GM18520 (cell line): Measurements from ENCODE around the gene SNX32.

Experiments used
- ATAC-seq: cut with Tn5 transposase; IDR thresholded peaks from one replicate; pipeline ENCODE4 v1.9.1; 2021; ENCODE audit not compliant: unreplicated experiment

SNX32 gene

DNA sequence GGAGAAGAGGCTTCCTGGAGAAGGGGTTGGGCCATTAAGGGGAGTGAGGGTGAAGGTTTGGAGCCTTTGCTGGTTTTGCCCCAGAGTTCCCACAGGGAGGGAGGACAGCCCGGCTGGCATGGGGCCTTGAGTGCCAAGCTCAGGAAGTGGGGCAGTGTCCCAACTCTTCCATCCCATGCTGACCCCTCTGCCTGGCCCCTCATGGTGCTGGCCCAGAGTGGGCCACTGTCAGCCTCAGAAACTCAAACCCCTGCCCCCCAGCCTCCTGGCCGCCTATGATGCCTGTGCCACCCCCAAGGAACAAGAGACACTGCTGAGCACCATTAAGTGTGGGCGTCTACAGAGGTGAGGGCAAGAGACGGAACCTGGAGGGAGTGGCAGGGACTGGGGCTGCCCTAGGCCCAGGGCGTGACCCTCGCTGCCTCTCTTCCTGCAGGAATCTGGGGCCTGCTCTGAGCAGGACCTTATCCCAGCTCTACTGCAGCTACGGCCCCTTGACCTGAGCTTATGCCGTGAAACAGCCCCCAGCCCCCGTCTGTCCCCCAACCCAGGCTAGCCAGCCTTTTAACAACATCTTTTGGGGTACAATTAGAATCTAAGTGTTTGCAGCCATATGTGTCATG lies 31.9 kb downstream of the SNX32 start:
- ATAC-seq: no peak

DNA sequence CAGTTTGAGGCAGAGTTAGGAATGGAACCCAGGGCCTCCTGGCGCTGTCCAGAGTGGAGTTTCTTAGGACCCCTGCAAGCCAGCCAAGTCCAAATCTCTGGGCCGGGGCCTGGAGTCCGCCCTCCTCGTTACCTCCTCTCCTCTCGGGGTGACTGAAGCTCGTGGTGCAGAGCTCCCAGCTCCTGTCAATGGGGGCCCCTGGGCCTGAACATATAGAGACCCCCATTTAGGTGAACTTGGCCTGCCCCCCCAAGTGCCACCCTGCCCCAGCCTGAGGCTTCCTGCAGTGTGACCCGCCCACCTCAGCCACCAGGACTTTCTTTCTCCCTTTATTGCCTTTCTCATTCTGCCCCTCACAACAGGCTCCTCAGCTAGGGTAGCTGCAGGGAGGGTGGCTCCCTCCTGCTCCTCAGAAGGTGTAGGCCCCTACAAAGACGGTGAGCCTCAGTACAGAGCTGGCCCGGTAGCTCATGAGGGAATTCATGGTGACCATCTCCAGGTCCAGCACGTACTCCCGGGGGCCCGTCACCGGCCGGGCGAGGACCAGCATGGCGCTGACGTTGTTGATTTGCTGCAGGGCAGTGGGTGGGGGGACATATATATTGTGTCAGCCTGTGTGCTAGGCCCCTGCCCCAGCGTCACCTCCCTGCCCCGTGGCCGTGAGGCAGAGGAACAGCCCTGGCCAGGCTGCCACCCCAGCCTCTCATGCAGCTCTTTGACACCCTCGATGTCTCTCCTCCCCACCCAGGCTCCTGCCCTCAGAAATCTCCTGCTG lies 32.9 kb downstream of the SNX32 start:
- ATAC-seq: no peak

DNA sequence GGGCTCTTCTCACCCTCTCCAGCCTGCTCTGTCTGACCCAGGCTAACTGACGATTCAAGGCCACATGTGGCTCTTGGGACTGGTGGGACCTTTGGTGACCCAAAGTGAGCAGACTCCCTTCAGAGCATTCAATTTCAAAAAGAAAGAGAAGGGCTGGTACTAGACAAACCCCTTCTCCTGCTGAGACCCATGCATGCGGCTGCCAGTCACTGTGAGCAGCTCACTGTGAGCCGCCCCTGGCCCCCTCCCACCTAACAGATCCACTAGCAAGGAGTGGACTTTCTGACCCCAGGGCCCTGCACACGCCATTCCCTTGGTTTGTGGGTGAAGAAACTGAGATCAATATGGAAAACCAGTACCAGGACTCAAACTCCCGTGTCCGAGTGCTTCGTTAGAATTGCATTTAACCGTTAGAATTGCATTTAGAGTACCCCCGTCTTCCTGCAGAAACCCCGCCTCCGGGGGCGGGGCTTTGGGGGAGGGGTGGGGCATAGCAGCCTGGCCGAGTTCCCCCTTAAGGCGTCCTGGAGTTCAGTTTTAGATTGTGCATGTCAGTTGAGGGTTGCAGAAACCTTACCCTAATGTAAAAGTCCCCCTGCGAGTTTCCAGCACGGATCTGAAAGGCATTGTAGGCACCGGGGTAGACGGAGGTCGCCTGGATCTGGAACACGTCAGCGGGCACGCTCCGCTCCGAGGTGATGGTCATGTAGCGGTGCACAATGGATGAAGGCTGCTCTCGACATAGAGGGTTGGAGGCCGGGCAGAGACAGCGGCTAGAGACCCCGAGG lies 33.7 kb downstream of the SNX32 start:
- ATAC-seq: no peak

DNA sequence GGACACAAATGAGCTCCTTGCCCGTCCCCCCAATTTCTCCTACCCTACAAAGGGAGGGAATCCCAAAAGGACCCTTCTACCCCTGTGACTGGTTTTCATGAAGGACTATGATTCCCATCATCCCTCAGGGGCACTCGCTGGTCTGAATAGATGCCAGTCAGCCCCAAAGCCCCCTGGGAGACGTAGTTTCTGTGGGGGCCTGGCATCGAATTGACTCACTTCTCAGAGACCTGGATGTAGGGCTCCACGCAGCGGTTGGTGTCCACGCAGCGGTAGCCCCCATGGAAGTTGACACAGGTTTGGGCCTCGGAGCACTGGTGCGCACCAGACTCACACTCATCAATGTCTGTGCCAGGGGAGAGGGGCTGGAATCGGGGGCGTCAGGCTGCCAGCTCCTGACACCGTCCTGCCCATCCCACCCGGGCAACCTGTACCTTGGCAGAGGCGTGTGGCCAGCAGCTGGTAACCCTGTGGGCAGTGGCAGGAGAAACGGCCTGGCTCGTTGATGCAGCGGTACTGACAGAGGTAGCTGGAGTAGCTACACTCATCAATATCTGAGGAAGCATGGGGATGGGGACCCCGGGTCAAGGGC lies 34.4 kb downstream of the SNX32 start:
- ATAC-seq: no peak

DNA sequence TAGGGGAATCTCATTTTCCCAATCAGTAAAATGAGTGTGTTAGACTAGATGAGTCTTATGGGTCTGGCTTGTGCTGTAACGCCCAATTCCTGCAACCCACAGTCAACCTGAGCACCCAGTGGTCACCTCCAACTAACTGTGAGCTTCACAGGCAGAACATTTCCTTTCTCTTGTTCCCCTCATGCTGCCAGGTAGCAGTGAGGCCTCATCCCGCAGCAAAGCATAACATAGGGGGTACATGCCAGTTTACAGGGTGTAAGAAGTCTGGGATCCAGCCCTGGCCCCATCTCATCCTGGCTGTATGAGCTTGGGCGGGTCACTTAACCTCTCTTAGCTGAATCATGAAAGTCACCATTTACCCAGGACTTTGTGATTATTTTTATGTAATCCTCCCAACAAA lies 35.1 kb downstream of the SNX32 start:
- ATAC-seq: no peak

DNA sequence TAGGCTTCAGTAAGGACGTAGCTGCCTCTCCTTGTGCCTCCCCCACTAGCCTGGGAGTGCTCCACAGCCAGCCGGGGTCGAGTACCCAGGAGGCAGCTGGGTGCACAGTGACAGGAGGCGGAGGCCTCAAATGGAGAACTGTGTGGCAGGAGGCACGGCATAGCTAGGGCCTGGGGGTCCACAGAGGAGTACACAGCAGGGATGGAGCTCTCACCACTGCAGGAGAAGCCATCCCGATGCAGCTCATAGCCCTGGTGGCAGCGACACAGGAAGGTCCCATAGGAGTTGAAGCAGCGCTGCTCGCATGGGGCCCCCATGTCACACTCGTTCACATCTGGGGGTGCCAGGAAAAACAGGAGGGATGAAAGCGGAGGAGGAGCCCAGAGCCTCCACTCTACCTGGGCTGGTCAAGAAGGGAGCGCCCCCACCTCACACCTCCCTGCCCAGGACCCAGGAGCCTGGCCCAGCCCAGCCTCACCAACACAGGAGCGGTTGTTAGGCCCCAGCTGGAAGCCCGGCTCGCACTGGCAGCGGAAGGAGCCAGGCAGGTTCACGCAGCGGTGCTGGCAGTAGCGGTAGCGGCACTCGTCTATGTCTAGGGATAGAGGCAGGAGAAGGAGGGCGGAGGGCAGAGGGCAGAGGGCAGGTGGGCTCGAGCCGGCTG lies 36.0 kb downstream of the SNX32 start:
- ATAC-seq: no peak

DNA sequence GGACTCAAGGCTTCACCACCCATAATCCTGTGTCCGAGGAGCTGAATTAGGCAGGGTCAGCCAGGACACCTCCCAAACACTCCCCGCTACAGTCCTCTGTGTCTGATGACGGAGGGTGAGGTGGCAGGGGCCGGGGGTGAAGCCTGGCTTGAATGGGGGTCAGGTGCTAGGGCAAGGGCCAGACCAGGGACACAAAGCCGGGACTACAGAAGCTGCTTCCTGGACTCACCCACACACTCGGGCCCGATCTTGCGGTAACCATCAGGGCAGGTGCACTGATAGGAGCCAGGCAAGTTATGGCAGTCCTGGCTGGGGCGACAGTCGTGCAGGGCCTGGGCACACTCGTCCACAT lies 36.5 kb downstream of the SNX32 start:
- ATAC-seq: no peak

DNA sequence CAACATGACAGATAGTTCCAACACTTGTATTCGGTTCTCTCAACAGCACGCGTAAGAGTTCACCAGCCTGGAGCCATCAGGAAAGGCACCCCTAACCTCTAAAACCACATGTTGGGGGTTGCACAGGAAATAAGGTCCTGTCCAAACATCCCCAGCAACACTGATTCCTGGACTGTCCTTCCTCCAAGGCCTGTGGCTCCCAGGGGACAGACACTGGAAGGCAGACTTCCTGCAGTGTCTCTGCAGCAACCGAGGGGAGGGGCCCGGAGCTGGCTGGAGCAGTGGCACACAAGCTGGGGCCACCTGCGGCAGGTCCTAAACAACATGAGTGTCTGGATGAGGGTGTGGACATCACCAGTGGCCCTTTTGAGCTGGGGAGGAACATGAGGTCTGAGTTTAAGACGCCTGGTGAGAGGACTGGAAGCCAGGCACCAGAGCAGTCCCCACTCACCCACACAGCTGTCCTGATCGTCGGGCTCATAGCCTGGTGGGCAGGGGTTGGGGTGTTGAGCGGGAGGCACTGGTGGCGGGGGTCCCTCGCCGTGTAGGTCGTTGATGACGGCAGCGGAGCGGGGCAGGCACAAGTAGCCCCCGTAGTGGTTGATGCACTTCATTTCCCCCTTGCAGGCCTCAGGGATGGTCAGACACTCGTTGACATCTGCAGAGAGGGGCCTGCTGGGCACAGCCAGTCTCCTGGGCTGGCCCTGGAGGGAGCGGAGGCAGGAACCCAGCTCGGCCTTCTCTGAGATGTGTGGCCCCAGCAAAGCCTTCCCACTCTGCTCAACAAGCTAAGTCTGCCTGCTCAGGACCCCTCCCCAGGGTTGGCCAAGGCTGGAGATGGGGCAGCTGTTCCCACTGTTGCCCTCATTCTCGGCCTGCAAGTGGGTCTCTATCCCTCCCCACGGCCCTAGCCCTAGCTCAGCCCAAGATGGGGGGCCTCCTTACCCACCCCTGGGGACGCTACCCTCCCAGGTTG lies 37.2 kb downstream of the SNX32 start:
- no peak for ATAC-seq

DNA sequence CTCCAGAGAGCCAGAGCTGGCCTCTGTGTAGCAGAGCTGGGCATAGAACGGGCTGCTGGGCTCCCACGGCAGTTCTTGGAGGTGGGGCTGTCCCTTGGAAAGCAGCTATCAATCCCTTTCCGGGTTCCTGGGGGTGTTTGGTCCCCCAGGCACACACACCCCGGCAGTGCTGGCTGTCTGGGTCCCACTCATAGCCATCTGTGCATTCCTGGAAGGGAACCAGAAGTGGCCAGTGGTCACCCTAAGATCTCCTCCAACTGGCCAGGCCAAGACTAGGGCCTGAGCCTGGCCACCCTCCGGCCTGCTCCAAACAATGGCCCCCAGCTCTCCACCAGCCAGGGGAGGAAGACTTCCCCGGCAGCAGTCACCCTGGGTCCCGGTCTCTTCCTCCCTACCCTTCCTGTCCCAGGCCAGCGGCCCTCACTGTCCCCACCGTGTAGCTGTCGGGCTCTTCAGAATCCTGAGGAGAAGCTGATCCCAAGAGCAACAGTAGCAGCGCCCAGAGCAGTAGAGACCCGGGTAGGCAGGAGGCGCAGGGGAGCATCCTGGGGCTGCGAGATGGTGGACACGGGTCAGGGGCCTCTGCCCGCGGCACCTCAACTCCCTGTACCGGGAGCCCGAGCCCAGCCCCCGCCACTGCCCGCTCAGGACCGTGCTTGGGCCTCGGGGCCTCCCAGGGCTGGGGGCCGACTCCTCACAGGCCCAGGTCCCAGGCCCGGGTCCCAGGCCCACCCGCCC lies 38.2 kb downstream of the SNX32 start:
- ATAC-seq: no peak

DNA sequence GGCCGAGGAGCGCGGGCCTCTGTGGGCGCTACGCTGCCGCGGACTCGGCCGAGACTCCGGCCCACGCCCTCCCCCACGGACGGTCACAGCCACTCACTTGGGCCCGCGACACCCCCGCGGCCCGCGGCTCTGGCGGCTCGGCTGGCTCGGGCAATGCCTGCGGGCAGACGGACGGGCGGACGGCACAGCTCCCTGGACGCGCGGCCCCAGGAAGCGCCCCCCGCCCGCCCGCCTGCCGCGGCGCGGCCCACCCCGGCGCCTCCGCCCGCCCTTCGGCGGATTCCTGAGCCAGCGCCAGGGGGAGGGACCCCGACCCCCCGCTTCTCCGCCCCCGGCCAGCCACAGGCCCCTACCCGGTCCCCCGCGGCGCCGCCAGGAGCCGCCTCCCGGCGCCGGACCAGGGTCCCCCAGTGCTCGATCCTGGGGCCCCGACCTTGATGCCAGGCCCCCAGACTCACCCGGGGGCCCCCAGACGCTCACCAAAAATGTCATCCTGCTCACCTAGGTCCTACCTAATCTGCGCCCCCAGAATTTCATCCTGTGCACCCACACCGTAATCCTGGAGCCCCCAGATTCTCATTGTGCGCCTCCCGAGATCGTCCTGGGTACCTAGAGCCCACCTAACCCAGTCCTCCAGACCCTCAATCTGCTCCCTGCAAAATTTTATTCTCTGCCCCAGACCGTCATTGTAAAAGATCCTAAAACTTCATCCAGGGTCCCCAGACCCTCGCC lies 39.0 kb downstream of the SNX32 start, which contains the start of gene EFEMP2:
Gene EFEMP2, minus strand, starts transcription at position 215 of the 732 bp plus-strand sequence. CDS start 446 bp downstream, outside the sequence.
- ATAC-seq: no peak

DNA sequence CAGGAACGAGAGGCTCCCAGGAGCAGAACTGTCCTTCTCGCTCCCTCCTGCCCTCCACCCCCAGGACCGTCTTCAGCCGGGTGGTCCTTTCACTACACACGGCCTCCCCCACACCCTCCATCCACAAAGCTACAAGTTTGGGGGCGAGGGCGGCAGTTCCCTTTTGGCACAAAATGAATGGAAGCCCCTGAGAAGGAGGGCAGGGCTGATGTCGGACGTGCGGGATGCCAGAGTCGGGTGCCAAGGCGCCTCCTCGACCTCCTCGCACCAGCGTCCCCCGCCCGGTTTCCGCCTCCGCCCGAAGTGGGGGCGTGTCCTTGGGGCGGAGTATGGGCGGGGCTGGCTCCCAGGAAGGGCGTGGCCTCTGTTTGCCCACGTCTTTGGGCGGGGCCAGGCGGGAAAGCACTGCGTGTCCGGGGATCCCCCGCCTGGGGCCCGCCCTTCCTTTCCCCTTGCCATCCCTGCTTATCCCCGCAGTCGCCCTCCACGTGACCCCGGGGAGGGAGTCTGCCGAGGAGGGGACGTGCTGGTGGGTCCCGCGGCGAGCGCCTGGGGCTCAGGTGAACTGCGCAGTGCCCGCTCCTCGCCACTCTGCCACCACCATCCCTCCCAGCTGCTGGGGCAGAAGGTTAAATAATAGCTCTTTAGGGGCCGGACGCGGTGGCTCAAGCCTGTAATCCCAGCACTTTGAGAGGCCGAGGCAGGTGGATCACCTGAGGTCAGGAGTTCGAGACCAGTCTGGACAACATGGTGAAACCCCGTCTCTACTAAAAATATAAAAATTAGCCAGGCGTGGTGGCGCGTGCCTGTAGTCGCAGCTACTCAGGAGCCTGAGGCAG lies 39.8 kb downstream of the SNX32 start:
- peak; percentile 83 for ATAC-seq

DNA sequence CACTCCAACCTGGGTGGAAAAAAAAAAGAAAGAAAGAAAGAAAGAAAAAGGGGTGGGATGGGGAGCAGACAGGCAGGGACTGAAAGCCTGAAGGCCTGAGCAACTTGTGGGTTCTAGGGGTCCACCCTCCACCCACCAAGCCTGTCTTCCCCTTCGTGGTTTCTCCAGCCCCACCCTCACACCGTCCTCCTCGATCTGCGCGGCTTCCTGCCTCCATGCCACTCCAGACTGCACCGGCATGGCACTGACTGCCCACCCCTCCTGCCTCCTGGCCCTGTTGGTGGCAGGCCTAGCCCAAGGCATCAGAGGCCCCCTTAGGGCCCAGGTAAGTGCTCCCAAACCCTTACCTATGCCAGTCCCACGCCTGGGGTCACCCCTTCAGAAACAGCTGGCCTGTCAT lies 45.9 kb downstream of the SNX32 start, which contains the start of gene CTSW:
Gene CTSW, plus strand, starts transcription at position 221 of the 400 bp plus-strand sequence. Its CDS starts 18 bp downstream, at position 239.
- no peak for ATAC-seq

DNA sequence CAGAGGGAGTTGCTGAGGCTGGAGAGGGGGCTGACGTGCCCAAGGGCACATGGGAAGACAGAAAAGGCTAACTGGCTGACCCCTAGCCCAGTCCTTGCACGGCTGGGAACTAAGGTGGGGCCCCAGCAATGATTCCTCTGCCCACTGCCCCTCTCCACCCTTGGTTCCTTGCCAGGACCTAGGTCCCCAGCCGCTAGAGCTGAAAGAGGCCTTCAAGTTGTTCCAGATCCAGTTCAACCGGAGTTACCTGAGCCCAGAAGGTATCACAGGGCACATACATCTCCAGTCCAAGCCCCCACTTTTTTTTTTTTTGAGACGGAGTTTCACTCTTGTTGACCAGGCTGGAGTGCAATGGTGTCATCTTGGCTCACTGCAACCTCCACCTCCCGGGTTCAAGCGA lies 46.3 kb downstream of the SNX32 start:
- no peak for ATAC-seq

DNA sequence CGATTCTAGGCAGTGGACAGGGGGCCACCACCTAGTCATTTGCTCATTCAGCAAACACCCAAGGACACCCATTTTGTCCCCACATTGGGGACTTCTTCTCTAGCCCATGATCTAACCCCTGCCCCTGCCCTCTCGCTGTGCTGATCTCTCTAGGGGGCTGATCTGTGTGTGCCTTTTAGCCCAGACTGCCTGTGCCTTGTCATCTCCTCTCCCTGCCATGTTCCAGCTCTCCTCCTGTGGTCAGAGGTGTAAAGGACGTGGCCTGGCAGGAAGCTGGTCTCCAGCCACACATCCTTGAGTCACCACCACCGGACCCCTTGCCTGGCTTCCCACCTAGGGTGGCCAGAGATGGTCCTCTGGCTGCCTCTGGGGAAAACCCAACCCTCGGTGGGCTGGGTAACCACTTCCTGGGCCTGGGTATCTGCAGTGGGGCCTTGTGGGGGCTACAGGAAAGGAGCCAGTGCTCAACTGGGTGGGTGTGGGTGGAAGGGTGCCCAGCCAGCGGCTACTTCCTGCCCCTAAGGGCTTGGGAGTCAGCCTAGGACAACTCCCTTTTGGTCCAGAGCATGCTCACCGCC lies 47.2 kb downstream of the SNX32 start:
- ATAC-seq: no peak

DNA sequence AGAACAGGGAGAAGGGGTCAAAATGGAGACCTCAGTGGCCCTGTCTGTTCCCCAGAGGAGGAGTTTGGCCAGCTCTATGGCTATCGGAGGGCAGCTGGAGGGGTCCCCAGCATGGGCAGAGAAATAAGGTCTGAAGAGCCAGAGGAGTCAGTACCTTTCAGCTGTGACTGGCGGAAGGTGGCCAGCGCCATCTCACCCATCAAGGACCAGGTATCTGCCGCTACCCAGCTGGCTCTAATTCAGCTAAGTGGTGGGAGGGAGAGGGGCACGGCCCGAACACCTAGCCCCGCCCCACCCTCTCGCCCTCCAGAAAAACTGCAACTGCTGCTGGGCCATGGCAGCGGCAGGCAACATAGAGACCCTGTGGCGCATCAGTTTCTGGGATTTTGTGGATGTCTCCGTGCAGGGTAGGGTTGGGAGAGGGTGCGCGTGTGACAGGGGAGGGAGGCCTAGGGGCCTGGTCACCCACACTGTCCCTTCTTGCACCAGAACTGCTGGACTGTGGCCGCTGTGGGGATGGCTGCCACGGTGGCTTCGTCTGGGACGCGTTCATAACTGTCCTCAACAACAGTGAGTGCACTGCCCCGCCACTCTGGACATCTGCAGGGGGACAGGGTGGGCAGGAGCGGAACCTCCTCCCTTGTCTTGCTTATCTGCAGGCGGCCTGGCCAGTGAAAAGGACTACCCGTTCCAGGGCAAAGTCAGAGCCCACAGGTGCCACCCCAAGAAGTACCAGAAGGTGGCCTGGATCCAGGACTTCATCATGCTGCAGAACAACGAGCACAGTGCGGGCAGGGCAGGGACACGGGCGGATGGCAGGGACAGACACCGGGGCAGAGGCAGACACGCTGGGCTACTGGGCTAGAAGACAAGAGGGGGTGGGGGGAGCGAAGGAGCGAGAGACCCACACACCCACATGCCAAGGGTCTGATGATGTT lies 48.6 kb downstream of the SNX32 start:
- no peak for ATAC-seq
